Measurements from ENCODE around the gene TAPT1.

DNA sequence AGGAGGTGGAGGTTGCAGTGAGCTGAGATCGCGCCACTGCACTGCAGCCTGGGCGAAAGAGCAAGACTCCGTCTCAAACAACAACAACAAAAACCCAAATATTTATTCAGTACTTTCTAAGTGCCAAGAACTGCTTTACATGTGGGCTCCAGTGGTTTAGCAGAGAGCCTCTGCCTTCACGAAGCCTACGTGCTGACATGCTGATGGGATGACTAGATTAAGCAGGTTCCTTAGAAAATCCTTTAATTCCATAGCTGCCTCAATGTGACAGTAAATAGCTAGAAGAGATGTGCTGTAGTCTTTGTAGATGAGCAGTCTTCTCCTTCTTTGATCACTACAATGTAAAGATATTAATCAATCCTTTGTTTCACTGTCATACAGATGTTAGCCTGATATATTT is 49.6 kb downstream of the TAPT1 start:
- TF ChIP-seq POLR2A (IDR thresholded peaks at IDR 0.05) = no peak
- TF ChIP-seq, protein P1, sequence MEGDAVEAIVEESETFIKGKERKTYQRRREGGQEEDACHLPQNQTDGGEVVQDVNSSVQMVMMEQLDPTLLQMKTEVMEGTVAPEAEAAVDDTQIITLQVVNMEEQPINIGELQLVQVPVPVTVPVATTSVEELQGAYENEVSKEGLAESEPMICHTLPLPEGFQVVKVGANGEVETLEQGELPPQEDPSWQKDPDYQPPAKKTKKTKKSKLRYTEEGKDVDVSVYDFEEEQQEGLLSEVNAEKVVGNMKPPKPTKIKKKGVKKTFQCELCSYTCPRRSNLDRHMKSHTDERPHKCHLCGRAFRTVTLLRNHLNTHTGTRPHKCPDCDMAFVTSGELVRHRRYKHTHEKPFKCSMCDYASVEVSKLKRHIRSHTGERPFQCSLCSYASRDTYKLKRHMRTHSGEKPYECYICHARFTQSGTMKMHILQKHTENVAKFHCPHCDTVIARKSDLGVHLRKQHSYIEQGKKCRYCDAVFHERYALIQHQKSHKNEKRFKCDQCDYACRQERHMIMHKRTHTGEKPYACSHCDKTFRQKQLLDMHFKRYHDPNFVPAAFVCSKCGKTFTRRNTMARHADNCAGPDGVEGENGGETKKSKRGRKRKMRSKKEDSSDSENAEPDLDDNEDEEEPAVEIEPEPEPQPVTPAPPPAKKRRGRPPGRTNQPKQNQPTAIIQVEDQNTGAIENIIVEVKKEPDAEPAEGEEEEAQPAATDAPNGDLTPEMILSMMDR (IDR thresholded peaks at IDR 0.05) = no peak
